H1 (cell line): Measurements from ENCODE around the gene USP50. TPM values are rescaled to one million over a fixed set of nuclear protein-coding genes. Genes with fewer than 3 reads are reported as not detected.

Experiments
- CTCF ChIA-PET: fragments of 300-600 bp; sonication (Branson Sonifier 250); formaldehyde crosslinking; loops from one replicate; lab custom pipeline; 2021; ENCODE audit not compliant: partially characterized antibody; lab: Charles Lee
- POLR2A ChIA-PET: fragments of 300-600 bp; sonication (Branson Sonifier 250); formaldehyde crosslinking; loops from one replicate; lab custom pipeline; 2021; ENCODE audit warnings: inconsistent platforms; ENCODE audit not compliant: partially characterized antibody; lab: Charles Lee
- DNase-seq, 2 experiments: peaks; one replicate each; pipeline versions ENCODE4 v3.0.0 to v3.0.0-alpha.2; 2010 to 2022; ENCODE audit warnings: low spot score in 2 of 2, low read depth in 1 of 2, mixed read lengths in 1 of 2
- FAIRE-seq: peaks from 2 replicates; lab custom pipeline; 2011; peaks lifted over from hg19 to GRCh38; lab: Jason Lieb, UNC
- H2AFZ ChIP-seq: 2 replicates; pipeline ENCODE4 v1.8.1; 2012; ENCODE audit warnings: low read length, inconsistent platforms
- H2AK5ac ChIP-seq: 2 replicates; pipeline ENCODE4 v1.6.1; 2013; ENCODE audit warnings: low read depth, low read length
- H2BK120ac ChIP-seq: replicated peaks from 2 replicates; pipeline ENCODE3; 2013; ENCODE audit warnings: low read depth, low read length, inconsistent platforms
- H2BK12ac ChIP-seq: 2 replicates; pipeline ENCODE4 v1.6.1; 2013; ENCODE audit warnings: low read depth, low read length
- H2BK15ac ChIP-seq: 2 replicates; pipeline ENCODE4 v1.6.1; 2013; ENCODE audit warnings: low read length
- H2BK20ac ChIP-seq: 2 replicates; pipeline ENCODE4 v1.6.1; 2013; ENCODE audit warnings: low read length
- H2BK5ac ChIP-seq: 2 replicates; pipeline ENCODE4 v1.6.1; 2013; ENCODE audit warnings: low read depth, low read length
- H3K14ac ChIP-seq: 2 replicates; pipeline ENCODE4 v1.6.1; 2013; ENCODE audit warnings: inconsistent platforms; ENCODE audit not compliant: insufficient read length
- H3K18ac ChIP-seq: 2 replicates; pipeline ENCODE4 v1.6.1; 2013; ENCODE audit warnings: low read length; ENCODE audit errors: extremely low read depth
- H3K23ac ChIP-seq: 2 replicates; pipeline ENCODE4 v1.6.1; 2013; ENCODE audit warnings: inconsistent platforms; ENCODE audit not compliant: insufficient read length
- H3K23me2 ChIP-seq: 2 replicates; pipeline ENCODE4 v1.6.1; 2013; ENCODE audit warnings: low read depth, low read length
- H3K27ac ChIP-seq: 2 replicates; pipeline ENCODE4 v1.6.1; 2011; ENCODE audit warnings: low read depth, low read length, inconsistent platforms
- H3K27me3 ChIP-seq, 4 experiments: replicated peaks in 1 of 4; 1 replicate in 1 of 4; 2 replicates in 3 of 4; pipeline versions ENCODE4 v1.6.1 to v1.8.1; 2011 to 2013; ENCODE audit warnings: low read length in 3 of 4, mild to moderate bottlenecking in 3 of 4, inconsistent platforms in 2 of 4, mixed read lengths in 2 of 4, moderate library complexity in 1 of 4; ENCODE audit not compliant: control insufficient read depth in 3 of 4, insufficient read depth in 3 of 4; ENCODE audit errors: extremely low read depth in 1 of 4
- H3K36me3 ChIP-seq, 4 experiments: 2 replicates each; pipeline versions ENCODE4 v1.6.1 to v1.8.1; 2011 to 2013; ENCODE audit warnings: mild to moderate bottlenecking in 4 of 4, low read length in 3 of 4, moderate library complexity in 2 of 4, control low read depth in 1 of 4, inconsistent platforms in 1 of 4; ENCODE audit not compliant: insufficient read depth in 4 of 4, control insufficient read depth in 2 of 4
- H3K4ac ChIP-seq: replicated peaks from 2 replicates; pipeline ENCODE3; 2013; ENCODE audit warnings: low read length, low read depth, mixed read lengths, inconsistent platforms; ENCODE audit not compliant: insufficient read length
- H3K4me1 ChIP-seq, 4 experiments: replicated peaks in 1 of 4; 1 replicate in 1 of 4; 2 replicates in 3 of 4; pipeline versions ENCODE4 v1.6.1 to v1.8.1; 2011 to 2013; ENCODE audit warnings: low read length in 3 of 4, inconsistent platforms in 2 of 4, mixed read lengths in 1 of 4; ENCODE audit not compliant: insufficient read depth in 4 of 4, control insufficient read depth in 3 of 4
- H3K4me2 ChIP-seq, 2 experiments: 2 replicates each; pipeline versions ENCODE4 v1.6.1 to v1.8.1; 2011 to 2013; ENCODE audit warnings: low read depth in 2 of 2, low read length in 2 of 2, control low read depth in 1 of 2, inconsistent platforms in 1 of 2, mild to moderate bottlenecking in 1 of 2; ENCODE audit not compliant: insufficient read depth in 1 of 2
- H3K4me3 ChIP-seq, 4 experiments: fragments of 200-600, 300-600 bp in 1 of 4; sonication (generic), shearing (Covaris generic), sonication (Bioruptor Twin) in 1 of 4; 2 replicates each; pipeline versions ENCODE4 v1.5.1 to v1.8.1; 2011 to 2016; ENCODE audit warnings: low read length in 4 of 4, low read depth in 3 of 4, control low read depth in 2 of 4, inconsistent platforms in 2 of 4, mild to moderate bottlenecking in 2 of 4, mixed read lengths in 1 of 4, moderate library complexity in 1 of 4; ENCODE audit not compliant: insufficient read depth in 2 of 4; ENCODE audit errors: extremely low read depth in 1 of 4
- H3K56ac ChIP-seq: replicated peaks from 2 replicates; pipeline ENCODE3; 2013; ENCODE audit warnings: low read depth, mild to moderate bottlenecking, mixed read lengths, low read length, inconsistent platforms; ENCODE audit not compliant: insufficient read length
- H3K79me1 ChIP-seq: 2 replicates; pipeline ENCODE4 v1.6.1; 2013; ENCODE audit warnings: low read depth, low read length, control low read depth
- H3K79me2 ChIP-seq, 2 experiments: 2 replicates each; pipeline versions ENCODE4 v1.6.1 to v1.8.1; 2012 to 2013; ENCODE audit warnings: low read length in 2 of 2, mild to moderate bottlenecking in 2 of 2, inconsistent platforms in 1 of 2; ENCODE audit not compliant: insufficient read depth in 2 of 2, control insufficient read depth in 1 of 2
- H3K9ac ChIP-seq, 4 experiments: replicated peaks in 1 of 4; 1 replicate in 1 of 4; 2 replicates in 3 of 4; pipeline versions ENCODE4 v1.6.1 to v1.8.1; 2011 to 2013; ENCODE audit warnings: low read depth in 3 of 4, low read length in 3 of 4, control low read depth in 2 of 4, mild to moderate bottlenecking in 2 of 4, moderate library complexity in 2 of 4, inconsistent platforms in 1 of 4; ENCODE audit errors: extremely low read depth in 1 of 4
- H3K9me3 ChIP-seq, 2 experiments: 2 replicates each; pipeline versions ENCODE4 v1.6.1 to v1.8.1; 2012 to 2013; ENCODE audit warnings: mild to moderate bottlenecking in 2 of 2, moderate library complexity in 2 of 2, control low read depth in 1 of 2, inconsistent platforms in 1 of 2, low read depth in 1 of 2, low read length in 1 of 2, mixed read lengths in 1 of 2; ENCODE audit not compliant: insufficient read depth in 2 of 2
- H4K20me1 ChIP-seq, 2 experiments: replicated peaks in 1 of 2; 2 replicates each; pipeline versions ENCODE3 to v1.8.1; 2011 to 2013; ENCODE audit warnings: inconsistent platforms in 2 of 2, low read length in 2 of 2, mild to moderate bottlenecking in 1 of 2; ENCODE audit not compliant: insufficient read depth in 2 of 2, control insufficient read depth in 1 of 2
- H4K5ac ChIP-seq: 2 replicates; pipeline ENCODE4 v1.6.1; 2013; ENCODE audit warnings: low read length, low read depth, mixed read lengths, inconsistent platforms; ENCODE audit not compliant: insufficient read length
- H4K8ac ChIP-seq: 2 replicates; pipeline ENCODE4 v1.8.0; 2013; ENCODE audit warnings: mild to moderate bottlenecking, moderate library complexity, low read length, inconsistent platforms; ENCODE audit not compliant: insufficient read depth; ENCODE audit errors: extremely low read depth
- H4K91ac ChIP-seq: replicated peaks from 2 replicates; pipeline ENCODE3; 2013; ENCODE audit warnings: low read length, mixed read lengths, inconsistent platforms; ENCODE audit not compliant: insufficient read length
- GTF2F1 ChIP-seq: IDR thresholded peaks from 2 replicates; pipeline ENCODE4 v1.6.1; 2012; ENCODE audit warnings: low read depth, low read length, improper control_type of control experiment, borderline replicate concordance
- PHF8 ChIP-seq: fragments of 200-600 bp; sonication (generic); conservative IDR thresholded peaks from 2 replicates; pipeline ENCODE4 v1.7.1; 2012; ENCODE audit warnings: low read depth, mild to moderate bottlenecking, inconsistent platforms, low read length, moderate library complexity
- POLR2A ChIP-seq, 2 experiments: IDR thresholded peaks; 1 replicate in 1 of 2; 2 replicates in 1 of 2; pipeline ENCODE4 v1.6.1; 2011; ENCODE audit warnings: low read depth in 2 of 2, low read length in 2 of 2, mild to moderate bottlenecking in 2 of 2; ENCODE audit errors: control extremely low read depth in 1 of 2
- POU5F1 ChIP-seq: IDR thresholded peaks from 2 replicates; pipeline ENCODE4 v1.6.1; 2011; ENCODE audit warnings: low read depth, mild to moderate bottlenecking, low read length, moderate library complexity
- RFX5 ChIP-seq: IDR thresholded peaks from 2 replicates; pipeline ENCODE4 v1.6.1; 2011; ENCODE audit warnings: low read depth, low read length, improper control_type of control experiment, borderline replicate concordance
- SIN3A ChIP-seq, 2 experiments: IDR thresholded peaks in 1 of 2; conservative IDR thresholded peaks in 1 of 2; 2 replicates each; pipeline ENCODE4 v1.6.1; 2011 to 2012; ENCODE audit warnings: low read length in 2 of 2, improper control_type of control experiment in 1 of 2, low read depth in 1 of 2, mild to moderate bottlenecking in 1 of 2
- SP1 ChIP-seq: IDR thresholded peaks from 2 replicates; pipeline ENCODE4 v1.6.1; 2011; ENCODE audit warnings: low read depth, low read length
- YY1 ChIP-seq: IDR thresholded peaks from 2 replicates; pipeline ENCODE4 v1.6.1; 2011; ENCODE audit warnings: low read depth, mild to moderate bottlenecking, low read length
- WGBS, 2 experiments: shearing (Covaris generic) in 1 of 2; methylation state at CpG; one replicate each; pipeline versions ENCODE4 v1.1.6 to v1.1.7; 2013 to 2015; ENCODE audit warnings: low lambda C conversion rate in 2 of 2, mixed read lengths in 2 of 2, inconsistent platforms in 1 of 2, low coverage in 1 of 2, missing lambda C conversion rate in 1 of 2; ENCODE audit not compliant: insufficient replicate concordance in 2 of 2, insufficient coverage in 1 of 2, insufficient read length in 1 of 2; ENCODE audit errors: extremely low coverage in 1 of 2, missing lambda C conversion rate in 1 of 2; 5-methylcytosine and 5-hydroxymethylcytosine counted together
- long read RNA-seq, 2 experiments: library from RNA in 1 of 2; library from capped mRNA in 1 of 2; stranded (forward); transcript quantifications; one replicate each; pipeline ENCODE4 v2.0.0, GENCODE V29; 2021; ENCODE audit warnings: inconsistent platforms in 1 of 2
- polyA minus RNA-seq, 3 experiments: library from RNA; depleted of rRNA, polyadenylated mRNA; stranded (reverse); fragments of >200 nt; gene quantifications; 1 replicate in 2 of 3; 2 replicates in 1 of 3; pipeline ENCODE4 v1.2.3, GENCODE V29; 2011
- polyA plus RNA-seq, 7 experiments: library from polyadenylated mRNA; depleted of rRNA in 3 of 7; stranded (reverse) in 5 of 7; unstranded in 2 of 7; fragments of >200 nt in 5 of 7; fragments of 200-250 nt in 2 of 7; gene quantifications; 1 replicate in 5 of 7; 2 replicates in 1 of 7; 4 replicates in 1 of 7; pipeline versions ENCODE4 v1.2.1 to v1.2.3, GENCODE V29; 2011 to 2013; ENCODE audit warnings: missing spikeins in 2 of 7, mixed read lengths in 2 of 7
- total RNA-seq: library from RNA; stranded (reverse); fragmentation: NEBNext Ultra II Directional; extraction: Animal tissue kit (Norgen Biotek cat#: 25700); gene quantifications from 2 replicates; pipeline ENCODE4 v1.2.1, GENCODE V29; 2021
- TF ChIP-seq, protein P1 (sequence below): IDR thresholded peaks from 2 replicates; pipeline ENCODE4 v1.6.1; 2011; ENCODE audit warnings: low read depth, mild to moderate bottlenecking, low read length; ENCODE audit not compliant: insufficient read depth

The USP50 gene
- not detected in 2 replicates for total RNA-seq
- polyA plus RNA-seq (2011; rRNA removed): not detected in 2 replicates
- polyA plus RNA-seq (2011; cell fraction: cytosol; rRNA removed): not detected
- polyA plus RNA-seq (2011; cell fraction: nucleus; rRNA removed): not detected
- polyA plus RNA-seq (2012, experiment 1 of 2): 0.32 to 0.91 TPM (median 0.36 TPM) in 3 of 4 replicates, not detected in the other
- polyA plus RNA-seq (2012, experiment 2 of 2): not detected
- not detected for polyA plus RNA-seq (2013, experiment 1 of 2)
- polyA plus RNA-seq (2013, experiment 2 of 2): not detected
- not detected in 2 replicates for polyA minus RNA-seq (2011; rRNA and poly(A)+ RNA removed)
- not detected for polyA minus RNA-seq (2011; cell fraction: cytosol; rRNA and poly(A)+ RNA removed)
- not detected for polyA minus RNA-seq (2011; cell fraction: nucleus; rRNA and poly(A)+ RNA removed)
- long read RNA-seq, experiment 1: 0 reads
- long read RNA-seq, experiment 2: 0 reads

DNA sequence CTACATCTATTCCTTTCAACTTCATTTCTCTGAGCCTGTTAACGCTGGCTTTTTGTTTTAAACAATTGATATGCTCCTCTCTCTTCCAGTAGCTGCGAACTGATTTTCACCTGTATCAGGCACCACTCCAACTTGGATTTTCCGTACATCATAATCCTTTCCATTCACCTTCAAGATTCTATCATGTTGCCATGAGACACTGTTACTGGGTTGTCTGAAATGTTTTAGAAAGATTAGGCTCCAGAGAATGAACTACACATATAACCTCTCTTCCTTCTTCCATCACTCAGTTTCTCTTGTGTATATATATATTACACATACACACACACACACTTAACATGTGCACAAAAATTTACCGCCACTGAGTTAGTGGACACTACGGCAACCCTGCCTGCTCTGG, at the start of gene USP50:
Gene USP50, minus strand, starts transcription at position 101 of the 400 bp plus-strand sequence. CDS start 141 bp downstream, outside the sequence.
- Histone ChIP-seq H2BK15ac (no peak within 1 kb of the TSS), H3K56ac (no peak within 1 kb of the TSS), H3K27ac (no peak within 1 kb of the TSS), H3K4me1 (no peaks in the 10 kb centered on the region; a peak in 1 of 7 replicates), H3K14ac (no peak within 1 kb of the TSS), H2BK120ac (no peak within 1 kb of the TSS), H2AK5ac (no peak within 1 kb of the TSS), H3K4me3 (no peak within 1 kb of the TSS), H2AFZ (no peak within 1 kb of the TSS), H3K36me3 (no peaks in the 10 kb centered on the region), H2BK20ac (no peak within 1 kb of the TSS), H4K8ac (no peak within 1 kb of the TSS), H3K4me2 (no peak within 1 kb of the TSS), H3K18ac (no peak within 1 kb of the TSS), H3K23ac (no peak within 1 kb of the TSS), H3K27me3 (no peaks in the 10 kb centered on the region), H3K79me2 (no peaks in the 10 kb centered on the region), H3K4ac (no peak within 1 kb of the TSS), H3K79me1 (no peaks in the 10 kb centered on the region), H4K5ac (no peak within 1 kb of the TSS), H2BK12ac (no peak within 1 kb of the TSS), H3K9ac (no peak within 1 kb of the TSS), H4K91ac (no peak within 1 kb of the TSS), H4K20me1 (no peaks in the 10 kb centered on the region), H3K23me2 (no peaks in the 10 kb centered on the region), H3K9me3 (no peaks in the 10 kb centered on the region), H2BK5ac (no peak within 1 kb of the TSS)
- ChIA-PET CTCF (interaction anchor here (0.6 kb wide), 1 partner anchor 130 kb away, joined by 3 read pairs; no protein-coding TSS in a partner anchor), POLR2A (interaction anchor here (1.4 kb wide), 1 partner anchor 8 kb away, joined by 4 read pairs; no protein-coding TSS in a partner anchor)
- DNase-seq (no peak), FAIRE-seq (no peak)
- WGBS, 2 experiments: 87% methylated on average over 5 of the region's 5 CpGs; no CpG with 5 or more reads in 1 of the 2 experiments
- TF ChIP-seq SP1 (no peak), YY1 (no peak), RFX5 (no peak), GTF2F1 (no peak), POU5F1 (no peak), SIN3A (conservative IDR thresholded peaks at IDR 0.05 in 1 of 2, IDR thresholded peaks at IDR 0.05 in 1 of 2; ENCODE audit: low read depth in 1 of 2, low read length in 2 of 2) (no peak), POLR2A (IDR thresholded peaks at IDR 0.05; ENCODE audit: control extremely low read depth in 1 of 2, low read depth in 2 of 2, low read length in 2 of 2) (no peak), PHF8 (no peak)
- TF ChIP-seq, protein P1, sequence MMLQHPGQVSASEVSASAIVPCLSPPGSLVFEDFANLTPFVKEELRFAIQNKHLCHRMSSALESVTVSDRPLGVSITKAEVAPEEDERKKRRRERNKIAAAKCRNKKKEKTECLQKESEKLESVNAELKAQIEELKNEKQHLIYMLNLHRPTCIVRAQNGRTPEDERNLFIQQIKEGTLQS: no peak
